HepG2 (cell line): ENCODE measurements around the gene DUSP12. TPM values are rescaled to one million over a fixed set of nuclear protein-coding genes. Genes with fewer than 3 reads are reported as not detected.

Experiments
- ATAC-seq: fragments of 200-7000 bp; cut with Tn5 transposase; 3 replicates; pipeline ENCODE4 v1.9.1; 2020; ENCODE audit warnings: mild to moderate bottlenecking, moderate library complexity
- Bru-seq: library from RNA; stranded (reverse); fragments of 400-500 nt; gene quantifications from one replicate; lab custom pipeline; 2021; lab: Mats Ljungman, UMichigan
- BruChase-seq, 2 experiments: library from RNA; stranded (reverse); fragments of 400-500 nt; gene quantifications; one replicate each; lab custom pipeline; 2021; lab: Mats Ljungman, UMichigan
- BruUV-seq: library from RNA; stranded (reverse); fragments of 400-500 nt; replicated peaks from 2 replicates; lab custom pipeline; 2021; lab: Mats Ljungman, UMichigan
- CTCF ChIA-PET: fragments of 300-600 bp; formaldehyde crosslinking; extraction: SDS; loops from one replicate; lab custom pipeline; 2021; ENCODE audit warnings: low total read pairs, inconsistent platforms, low intra/inter-chr PET ratio; lab: Yijun Ruan, JAX
- POLR2A ChIA-PET: fragments of 350-600 bp; sonication (Branson Sonifier 250); formaldehyde crosslinking; loops from one replicate; lab custom pipeline; 2020; ENCODE audit warnings: antibody characterized with exemption, inconsistent platforms; lab: Yijun Ruan, JAX
- DNase-seq: peaks from one replicate; pipeline ENCODE4 v3.0.0-alpha.2; 2015; ENCODE audit warnings: low spot score
- FAIRE-seq: peaks from 3 replicates; lab custom pipeline; 2011; peaks lifted over from hg19 to GRCh38; lab: Jason Lieb, UNC
- H2AFZ ChIP-seq: one replicate; pipeline ENCODE4 v1.6.1; 2011; ENCODE audit warnings: low read length, inconsistent platforms
- H3K27ac ChIP-seq: fragments of 300-600 bp; 3 replicates; pipeline ENCODE4 v1.8.0; 2011; ENCODE audit warnings: mixed run types, mild to moderate bottlenecking, mixed read lengths, low read length, inconsistent platforms; ENCODE audit not compliant: insufficient read depth; ENCODE audit errors: extremely low read length
- H3K27me3 ChIP-seq, 2 experiments: fragments of 200-600 bp in 1 of 2; 2 replicates in 1 of 2; 3 replicates in 1 of 2; pipeline versions ENCODE4 v1.6.0 to v1.8.0; 2011; ENCODE audit warnings: low read length in 2 of 2, mild to moderate bottlenecking in 2 of 2, moderate library complexity in 2 of 2, inconsistent platforms in 1 of 2; ENCODE audit not compliant: insufficient read depth in 2 of 2, control insufficient read depth in 1 of 2
- H3K36me3 ChIP-seq, 2 experiments: fragments of 200-600 bp in 1 of 2; replicated peaks in 1 of 2; 2 replicates in 1 of 2; 3 replicates in 1 of 2; pipeline versions ENCODE4 v1.5.1 to v1.8.0; 2011; ENCODE audit warnings: low read length in 2 of 2, inconsistent platforms in 1 of 2; ENCODE audit not compliant: insufficient read depth in 2 of 2, control insufficient read depth in 1 of 2
- H3K4me1 ChIP-seq: 2 replicates; pipeline ENCODE4 v1.5.1; 2012; ENCODE audit warnings: low read length, inconsistent platforms; ENCODE audit not compliant: insufficient read depth
- H3K4me2 ChIP-seq: 2 replicates; pipeline ENCODE4 v1.6.0; 2011; ENCODE audit warnings: low read depth, low read length, inconsistent platforms
- H3K4me3 ChIP-seq, 3 experiments: fragments of 200-600 bp in 1 of 3; sonication (generic), shearing (Covaris generic) in 1 of 3; replicated peaks in 1 of 3; 2 replicates each; pipeline ENCODE4 v1.5.1; 2011 to 2016; ENCODE audit warnings: low read length in 3 of 3, inconsistent platforms in 2 of 3, low read depth in 2 of 3, mild to moderate bottlenecking in 2 of 3, control low read depth in 1 of 3, mixed read lengths in 1 of 3; ENCODE audit not compliant: insufficient read depth in 1 of 3
- H3K79me2 ChIP-seq: one replicate; pipeline ENCODE4 v1.6.1; 2011; ENCODE audit warnings: low read length, inconsistent platforms; ENCODE audit not compliant: insufficient read depth
- H3K9ac ChIP-seq: 2 replicates; pipeline ENCODE4 v1.6.0; 2011; ENCODE audit warnings: mild to moderate bottlenecking, low read depth, low read length, inconsistent platforms; ENCODE audit not compliant: insufficient read depth
- H3K9me3 ChIP-seq: 2 replicates; pipeline ENCODE4 v1.5.1; 2012; ENCODE audit warnings: mild to moderate bottlenecking, low read length
- H4K20me1 ChIP-seq: 2 replicates; pipeline ENCODE4 v1.6.0; 2011; ENCODE audit warnings: inconsistent platforms, mild to moderate bottlenecking, low read length, moderate library complexity; ENCODE audit not compliant: insufficient read depth
- DNMT3B ChIP-seq: conservative IDR thresholded peaks from 2 replicates; pipeline ENCODE4 v1.6.1; 2016; ENCODE audit warnings: missing biosample characterization, control low read depth
- FOSL2 ChIP-seq: sonication (generic); formaldehyde crosslinking; IDR thresholded peaks from 2 replicates; pipeline ENCODE4 v1.4.0; 2020; ENCODE audit warnings: missing genetic modification reagents
- GATAD2A ChIP-seq: IDR thresholded peaks from 2 replicates; pipeline ENCODE4 v1.6.1; 2016
- ISL2 ChIP-seq: sonication (generic); formaldehyde crosslinking; IDR thresholded peaks from 2 replicates; pipeline ENCODE4 v1.5.0; 2020; ENCODE audit warnings: missing genetic modification reagents
- KAT7 ChIP-seq: IDR thresholded peaks from 2 replicates; pipeline ENCODE4 v1.6.1; 2018; ENCODE audit warnings: borderline replicate concordance, missing compliant biosample characterization
- NCOR1 ChIP-seq: fragments of 200-600 bp; sonication (generic); IDR thresholded peaks from 2 replicates; pipeline ENCODE4 v1.7.0; 2017; ENCODE audit warnings: antibody characterized with exemption, low read length, borderline replicate concordance
- ZBTB8A ChIP-seq: sonication (generic); formaldehyde crosslinking; IDR thresholded peaks from 2 replicates; pipeline ENCODE4 v1.4.0; 2020; ENCODE audit warnings: mild to moderate bottlenecking, low read depth, missing genetic modification reagents, borderline replicate concordance
- ZNF205 ChIP-seq: IDR thresholded peaks from 2 replicates; pipeline ENCODE4 v1.6.1; 2018; ENCODE audit warnings: missing biosample characterization, missing genetic modification reagents
- ZNF292 ChIP-seq: sonication (generic); formaldehyde crosslinking; IDR thresholded peaks from 2 replicates; pipeline ENCODE4 v1.8.1; 2022; ENCODE audit warnings: mild to moderate bottlenecking, low read depth, missing genetic modification reagents, borderline replicate concordance
- ZZZ3 ChIP-seq: sonication (generic); formaldehyde crosslinking; IDR thresholded peaks from 2 replicates; pipeline ENCODE4 v1.4.0; 2020; ENCODE audit warnings: missing genetic modification reagents, mild to moderate bottlenecking, borderline replicate concordance
- WGBS: methylation state at CpG from one replicate; pipeline ENCODE4 v1.1.6; 2017; ENCODE audit warnings: low lambda C conversion rate; 5-methylcytosine and 5-hydroxymethylcytosine counted together
- in situ Hi-C: cut with HindIII; loops from 2 replicates; pipeline ENCODE4 v1.10.0; 2017; ENCODE audit warnings: low pct_unique_long_range_greater_than_20kb; ENCODE audit not compliant: extremely low pct_ligation_motif_present
- intact Hi-C: fragments of 100-400 bp; cut with micrococcal nuclease; formaldehyde crosslinking; loops from one replicate; pipeline ENCODE4 v1.10.0; 2022; ENCODE audit not compliant: unreplicated experiment
- long read RNA-seq, 2 experiments: library from RNA in 1 of 2; library from polyadenylated mRNA in 1 of 2; stranded (forward) in 1 of 2; unstranded in 1 of 2; transcript quantifications; one replicate each; pipeline ENCODE4 v2.0.0, GENCODE V29; 2019 to 2022
- polyA minus RNA-seq, 3 experiments: library from RNA; depleted of rRNA, polyadenylated mRNA; stranded (reverse); fragments of >200 nt; gene quantifications; 2 replicates each; pipeline ENCODE4 v1.2.3, GENCODE V29; 2011; ENCODE audit warnings: low replicate concordance in 1 of 3
- polyA plus RNA-seq, 8 experiments: library from polyadenylated mRNA; depleted of rRNA in 3 of 8; stranded (reverse) in 7 of 8; unstranded in 1 of 8; fragments of >200 nt; fragmentation: Illumina TruSeq in 4 of 8; extraction: Trizol in 4 of 8; gene quantifications; 2 replicates each; pipeline versions ENCODE4 v1.2.1 to v1.2.3, GENCODE V29; 2011 to 2016; ENCODE audit warnings: low read depth in 4 of 8, missing spikeins in 1 of 8, mixed read lengths in 1 of 8; ENCODE audit not compliant: insufficient read depth in 1 of 8
- total RNA-seq, 5 experiments: library from RNA; depleted of rRNA; stranded (reverse); fragments of >200 nt; fragmentation: Illumina TruSeq; extraction: Trizol; gene quantifications; 2 replicates each; pipeline ENCODE4 v1.2.3, GENCODE V29; 2016; ENCODE audit warnings: low read depth in 1 of 5
- TF ChIP-seq, protein P1 (sequence below): sonication (generic); formaldehyde crosslinking; IDR thresholded peaks from 2 replicates; pipeline ENCODE4 v1.4.0; 2020; ENCODE audit warnings: missing genetic modification reagents, borderline replicate concordance

DUSP12 gene, protein sequence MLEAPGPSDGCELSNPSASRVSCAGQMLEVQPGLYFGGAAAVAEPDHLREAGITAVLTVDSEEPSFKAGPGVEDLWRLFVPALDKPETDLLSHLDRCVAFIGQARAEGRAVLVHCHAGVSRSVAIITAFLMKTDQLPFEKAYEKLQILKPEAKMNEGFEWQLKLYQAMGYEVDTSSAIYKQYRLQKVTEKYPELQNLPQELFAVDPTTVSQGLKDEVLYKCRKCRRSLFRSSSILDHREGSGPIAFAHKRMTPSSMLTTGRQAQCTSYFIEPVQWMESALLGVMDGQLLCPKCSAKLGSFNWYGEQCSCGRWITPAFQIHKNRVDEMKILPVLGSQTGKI
- total RNA-seq (2016; rRNA removed; fragmentation: Illumina TruSeq; extraction: Trizol) (36.7 and 38.9 TPM in 2 replicates), polyA plus RNA-seq (2011; rRNA removed) (33.8 and 37.1 TPM in 2 replicates), polyA minus RNA-seq (2011; rRNA and poly(A)+ RNA removed; ENCODE audit: low replicate concordance) (15.3 and 23.4 TPM in 2 replicates), Bru-seq, nascent RNA (percentile 90 among the genes with signal in this experiment), BruChase-seq, experiment 1, labeled RNA remaining after a 6-hour chase (percentile 93 among the genes with signal in this experiment), BruChase-seq, experiment 2, labeled RNA remaining after a 2-hour chase (percentile 94 among the genes with signal in this experiment)
- 14.3 and 14.5 TPM in 2 replicates for total RNA-seq (2016; cell fraction: cytosol; rRNA removed; fragmentation: Illumina TruSeq; extraction: Trizol; ENCODE audit: low read depth)
- 35.6 and 46.0 TPM in 2 replicates for total RNA-seq (2016; cell fraction: insoluble cytoplasmic fraction; rRNA removed; fragmentation: Illumina TruSeq; extraction: Trizol)
- total RNA-seq (2016; cell fraction: membrane; rRNA removed; fragmentation: Illumina TruSeq; extraction: Trizol): 26.7 and 28.3 TPM in 2 replicates
- total RNA-seq (2016; cell fraction: nucleus; rRNA removed; fragmentation: Illumina TruSeq; extraction: Trizol): 21.1 and 25.5 TPM in 2 replicates
- polyA plus RNA-seq (2011; cell fraction: cytosol; rRNA removed): 24.9 and 28.8 TPM in 2 replicates
- polyA plus RNA-seq (2011; cell fraction: nucleus; rRNA removed): 31.1 and 32.0 TPM in 2 replicates
- 27.3 and 33.7 TPM in 2 replicates for polyA plus RNA-seq (2012)
- 15.2 and 18.8 TPM in 2 replicates for polyA plus RNA-seq (2016; cell fraction: cytosol; fragmentation: Illumina TruSeq; extraction: Trizol; ENCODE audit: low read depth)
- polyA plus RNA-seq (2016; cell fraction: insoluble cytoplasmic fraction; fragmentation: Illumina TruSeq; extraction: Trizol; ENCODE audit: low read depth): 43.1 and 44.3 TPM in 2 replicates
- 25.1 and 26.7 TPM in 2 replicates for polyA plus RNA-seq (2016; cell fraction: membrane; fragmentation: Illumina TruSeq; extraction: Trizol; ENCODE audit: low read depth)
- 36.8 and 39.4 TPM in 2 replicates for polyA plus RNA-seq (2016; cell fraction: nucleus; fragmentation: Illumina TruSeq; extraction: Trizol; ENCODE audit: insufficient read depth, low read depth)
- polyA minus RNA-seq (2011; cell fraction: cytosol; rRNA and poly(A)+ RNA removed): 9.5 and 11.6 TPM in 2 replicates
- polyA minus RNA-seq (2011; cell fraction: nucleus; rRNA and poly(A)+ RNA removed): 16.8 and 16.9 TPM in 2 replicates
- long read RNA-seq, experiment 1, transcript DUSP12-201 (6 exons, 1,270 nt): major isoform, 39 of 57 reads
- long read RNA-seq, experiment 1, partial matches to known transcripts: 1 of 57 reads
- long read RNA-seq, experiment 1, other reads (novel, unspliced or antisense): 17 of 57 reads
- long read RNA-seq, experiment 2, transcript DUSP12-201 (6 exons, 1,270 nt): major isoform, 30 of 57 reads
- long read RNA-seq, experiment 2, partial matches to known transcripts: 4 of 57 reads
- long read RNA-seq, experiment 2, other reads (novel, unspliced or antisense): 23 of 57 reads

DNA sequence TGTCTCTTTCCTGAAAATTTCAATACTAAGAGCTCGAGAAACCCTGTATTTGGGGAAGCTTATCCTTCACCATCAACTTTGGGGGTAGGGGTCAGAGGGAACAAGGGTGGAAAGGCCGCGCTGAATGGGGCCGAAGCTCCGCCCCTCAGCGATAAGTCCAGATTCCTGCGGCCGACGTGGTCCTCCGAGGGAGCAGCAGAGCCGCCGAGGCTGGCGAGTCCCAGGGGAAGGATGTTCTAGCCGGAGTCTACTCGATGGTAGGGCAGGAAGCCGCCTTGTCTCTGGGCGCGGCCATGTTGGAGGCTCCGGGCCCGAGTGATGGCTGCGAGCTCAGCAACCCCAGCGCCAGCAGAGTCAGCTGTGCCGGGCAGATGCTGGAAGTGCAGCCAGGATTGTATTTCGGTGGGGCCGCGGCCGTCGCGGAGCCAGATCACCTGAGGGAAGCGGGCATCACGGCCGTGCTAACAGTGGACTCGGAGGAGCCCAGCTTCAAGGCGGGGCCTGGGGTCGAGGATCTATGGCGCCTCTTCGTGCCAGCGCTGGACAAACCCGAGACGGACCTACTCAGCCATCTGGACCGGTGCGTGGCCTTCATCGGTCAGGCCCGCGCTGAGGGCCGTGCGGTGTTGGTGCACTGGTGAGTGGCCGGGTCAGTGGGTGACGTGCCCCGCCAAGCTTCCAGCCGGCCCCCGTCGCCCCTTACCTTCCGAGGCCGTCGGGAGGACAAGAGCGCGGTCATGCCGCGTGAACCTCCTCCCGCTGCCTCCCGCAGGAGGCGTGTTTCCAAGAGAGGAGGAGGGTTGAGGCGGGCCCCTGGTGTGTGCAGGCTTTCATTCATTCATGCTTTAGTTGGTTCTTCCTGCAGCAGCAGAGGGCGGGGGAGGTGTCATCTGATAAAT, at the start of gene DUSP12:
DUSP12 (plus strand) TSS at position 278 of the 899 bp plus-strand sequence; CDS start at position 294, 16 bp downstream.
- Histone ChIP-seq H3K4me2 (peak within 1 kb of the TSS; percentile 79), H3K4me1 (peaks cover 38% of the 10 kb centered on the region), H2AFZ (peak within 1 kb of the TSS; percentile 16), H3K4me3 (peak within 1 kb of the TSS; percentile 92 to 97 (median 95)), H3K79me2 (peaks cover 21% of the 10 kb centered on the region), H3K9ac (peak within 1 kb of the TSS; percentile 95), H3K9me3 (no peaks in the 10 kb centered on the region), H3K27ac (peak within 1 kb of the TSS; percentile 95), H4K20me1 (peaks cover 11% of the 10 kb centered on the region), H3K27me3 (no peaks in the 10 kb centered on the region; a peak in 2 of 5 replicates), H3K36me3 (peaks cover 7 to 25% of the 10 kb centered on the region in 2 experiments; a peak in 4 of 5 replicates)
- POLR2A ChIA-PET: interaction anchor here (0.6 to 2.1 kb wide), 6 partner anchors 9 to 217 kb away, joined by 3 to 15 read pairs (median 4); partner anchors contain the start of gene ATF6
- peak; percentile 90 for DNase-seq
- ATAC-seq: peak; percentile 99
- peak; percentile 92 for FAIRE-seq
- CTCF ChIA-PET: no interaction called here
- TSS peak; percentile 87 for BruUV-seq
- 2% methylated on average over 28 of the region's 65 CpGs for WGBS
- intact Hi-C loops (loop anchor here (10.0 kb wide), 1 partner anchor 185 kb away; no protein-coding TSS in a partner anchor), in situ Hi-C loops (loop anchor here (10.0 kb wide), 1 partner anchor 105 kb away; no protein-coding TSS in a partner anchor)
- TF ChIP-seq ZZZ3 (CRISPR knock-in tag) (peak; percentile 41), DNMT3B (CRISPR knock-in tag) (peak; percentile 48), ISL2 (CRISPR knock-in tag) (peak; percentile 54; the same call in 1 of the 2 replicates), ZNF292 (CRISPR knock-in tag) (peak; percentile 81), FOSL2 (0 out of 2 replicates have a peak, but pooled peaks have one; percentile 5), KAT7 (CRISPR knock-in tag) (peak; percentile 72; the same call in 1 of the 2 replicates), ZNF205 (CRISPR knock-in tag) (peak; percentile 20; the same call in 1 of the 2 replicates), ZBTB8A (CRISPR knock-in tag) (no peak), NCOR1 (no peak), GATAD2A (CRISPR knock-in tag) (peak; percentile 66)
- TF ChIP-seq, protein P1, sequence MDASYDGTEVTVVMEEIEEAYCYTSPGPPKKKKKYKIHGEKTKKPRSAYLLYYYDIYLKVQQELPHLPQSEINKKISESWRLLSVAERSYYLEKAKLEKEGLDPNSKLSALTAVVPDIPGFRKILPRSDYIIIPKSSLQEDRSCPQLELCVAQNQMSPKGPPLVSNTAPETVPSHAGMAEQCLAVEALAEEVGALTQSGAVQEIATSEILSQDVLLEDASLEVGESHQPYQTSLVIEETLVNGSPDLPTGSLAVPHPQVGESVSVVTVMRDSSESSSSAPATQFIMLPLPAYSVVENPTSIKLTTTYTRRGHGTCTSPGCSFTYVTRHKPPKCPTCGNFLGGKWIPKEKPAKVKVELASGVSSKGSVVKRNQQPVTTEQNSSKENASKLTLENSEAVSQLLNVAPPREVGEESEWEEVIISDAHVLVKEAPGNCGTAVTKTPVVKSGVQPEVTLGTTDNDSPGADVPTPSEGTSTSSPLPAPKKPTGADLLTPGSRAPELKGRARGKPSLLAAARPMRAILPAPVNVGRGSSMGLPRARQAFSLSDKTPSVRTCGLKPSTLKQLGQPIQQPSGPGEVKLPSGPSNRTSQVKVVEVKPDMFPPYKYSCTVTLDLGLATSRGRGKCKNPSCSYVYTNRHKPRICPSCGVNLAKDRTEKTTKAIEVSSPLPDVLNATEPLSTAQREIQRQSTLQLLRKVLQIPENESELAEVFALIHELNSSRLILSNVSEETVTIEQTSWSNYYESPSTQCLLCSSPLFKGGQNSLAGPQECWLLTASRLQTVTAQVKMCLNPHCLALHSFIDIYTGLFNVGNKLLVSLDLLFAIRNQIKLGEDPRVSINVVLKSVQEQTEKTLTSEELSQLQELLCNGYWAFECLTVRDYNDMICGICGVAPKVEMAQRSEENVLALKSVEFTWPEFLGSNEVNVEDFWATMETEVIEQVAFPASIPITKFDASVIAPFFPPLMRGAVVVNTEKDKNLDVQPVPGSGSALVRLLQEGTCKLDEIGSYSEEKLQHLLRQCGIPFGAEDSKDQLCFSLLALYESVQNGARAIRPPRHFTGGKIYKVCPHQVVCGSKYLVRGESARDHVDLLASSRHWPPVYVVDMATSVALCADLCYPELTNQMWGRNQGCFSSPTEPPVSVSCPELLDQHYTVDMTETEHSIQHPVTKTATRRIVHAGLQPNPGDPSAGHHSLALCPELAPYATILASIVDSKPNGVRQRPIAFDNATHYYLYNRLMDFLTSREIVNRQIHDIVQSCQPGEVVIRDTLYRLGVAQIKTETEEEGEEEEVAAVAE (CRISPR knock-in tag): 0 out of 2 replicates have a peak, but pooled peaks have one; percentile 41
